GM12865 (cell line): ENCODE measurements around the gene RNF144B.
"Not testable (repeated sequence)": the region's sequence is repeated elsewhere in the genome, so short reads cannot be mapped to it uniquely, and the experiment has no call there.

Experiments used
- DNase-seq: peaks from one replicate; pipeline ENCODE4 v3.0.0; 2010; ENCODE audit warnings: low read depth
- H3K4me3 ChIP-seq: 2 replicates; pipeline ENCODE4 v1.5.1; 2011; ENCODE audit warnings: mild to moderate bottlenecking, low read depth, low read length, control low read depth
- TF ChIP-seq, protein P1 (sequence below): IDR thresholded peaks from 2 replicates; pipeline ENCODE4 v1.5.1; 2011; ENCODE audit warnings: low read length, control low read depth, low read depth, inconsistent platforms; ENCODE audit not compliant: insufficient read depth; ENCODE audit errors: missing control alignments

Gene RNF144B

DNA sequence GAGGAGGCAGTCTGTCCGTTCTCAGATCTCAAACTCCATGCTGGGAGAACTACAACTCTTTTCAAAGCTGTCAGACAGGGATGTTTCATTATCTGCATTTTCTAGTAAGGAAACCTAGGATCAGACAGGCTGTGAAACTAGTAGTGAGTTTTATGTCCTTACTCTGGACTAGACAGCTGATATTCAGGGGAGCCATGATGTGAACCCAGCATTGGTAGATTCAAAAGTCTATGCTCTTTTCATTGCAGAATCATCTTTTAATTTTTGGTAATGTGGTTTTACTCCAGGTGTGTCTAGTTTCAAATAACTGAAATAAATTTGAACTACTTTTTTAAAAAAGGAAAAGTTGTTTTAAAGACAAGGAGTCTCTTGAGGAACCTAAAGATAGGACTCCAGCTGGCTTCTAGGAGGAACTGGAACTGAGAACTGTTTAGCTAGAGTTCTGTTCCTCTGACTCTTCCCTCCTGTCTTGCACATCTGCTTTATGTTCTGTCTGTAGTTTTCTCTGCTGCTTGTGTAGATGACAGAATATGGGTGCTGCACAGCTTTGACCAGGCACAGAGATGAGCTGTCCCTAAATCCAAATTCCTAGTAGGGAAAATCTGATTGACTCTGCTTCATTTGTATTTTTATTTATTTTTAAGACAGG lies 27.8 kb upstream of the RNF144B start:
- peak; percentile 42 for DNase-seq
- TF ChIP-seq, protein P1, sequence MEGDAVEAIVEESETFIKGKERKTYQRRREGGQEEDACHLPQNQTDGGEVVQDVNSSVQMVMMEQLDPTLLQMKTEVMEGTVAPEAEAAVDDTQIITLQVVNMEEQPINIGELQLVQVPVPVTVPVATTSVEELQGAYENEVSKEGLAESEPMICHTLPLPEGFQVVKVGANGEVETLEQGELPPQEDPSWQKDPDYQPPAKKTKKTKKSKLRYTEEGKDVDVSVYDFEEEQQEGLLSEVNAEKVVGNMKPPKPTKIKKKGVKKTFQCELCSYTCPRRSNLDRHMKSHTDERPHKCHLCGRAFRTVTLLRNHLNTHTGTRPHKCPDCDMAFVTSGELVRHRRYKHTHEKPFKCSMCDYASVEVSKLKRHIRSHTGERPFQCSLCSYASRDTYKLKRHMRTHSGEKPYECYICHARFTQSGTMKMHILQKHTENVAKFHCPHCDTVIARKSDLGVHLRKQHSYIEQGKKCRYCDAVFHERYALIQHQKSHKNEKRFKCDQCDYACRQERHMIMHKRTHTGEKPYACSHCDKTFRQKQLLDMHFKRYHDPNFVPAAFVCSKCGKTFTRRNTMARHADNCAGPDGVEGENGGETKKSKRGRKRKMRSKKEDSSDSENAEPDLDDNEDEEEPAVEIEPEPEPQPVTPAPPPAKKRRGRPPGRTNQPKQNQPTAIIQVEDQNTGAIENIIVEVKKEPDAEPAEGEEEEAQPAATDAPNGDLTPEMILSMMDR: no peak
- no peak overlapping the region for H3K4me3 ChIP-seq

DNA sequence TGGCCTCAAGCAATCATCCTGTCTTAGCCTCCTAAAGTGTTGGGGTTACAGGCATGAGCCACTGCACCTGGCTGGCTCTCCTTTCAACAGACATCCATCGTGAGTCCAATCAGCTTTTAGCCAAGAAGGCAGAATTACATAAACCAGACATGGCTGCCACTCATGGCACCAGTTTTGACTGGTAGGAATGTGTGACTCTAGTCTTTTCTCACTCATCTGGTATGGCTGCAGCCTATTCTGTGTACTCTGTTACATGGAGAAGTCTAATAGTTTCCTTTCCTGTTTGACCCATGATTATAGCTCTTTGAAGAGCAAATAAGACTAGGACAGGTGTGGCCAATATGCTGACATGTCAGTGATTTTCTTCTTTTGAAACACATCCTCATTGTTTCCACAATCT lies 27.0 kb upstream of the RNF144B start:
- DNase-seq: no peak
- no peak overlapping the region for H3K4me3 ChIP-seq
- TF ChIP-seq, protein P1: no peak

DNA sequence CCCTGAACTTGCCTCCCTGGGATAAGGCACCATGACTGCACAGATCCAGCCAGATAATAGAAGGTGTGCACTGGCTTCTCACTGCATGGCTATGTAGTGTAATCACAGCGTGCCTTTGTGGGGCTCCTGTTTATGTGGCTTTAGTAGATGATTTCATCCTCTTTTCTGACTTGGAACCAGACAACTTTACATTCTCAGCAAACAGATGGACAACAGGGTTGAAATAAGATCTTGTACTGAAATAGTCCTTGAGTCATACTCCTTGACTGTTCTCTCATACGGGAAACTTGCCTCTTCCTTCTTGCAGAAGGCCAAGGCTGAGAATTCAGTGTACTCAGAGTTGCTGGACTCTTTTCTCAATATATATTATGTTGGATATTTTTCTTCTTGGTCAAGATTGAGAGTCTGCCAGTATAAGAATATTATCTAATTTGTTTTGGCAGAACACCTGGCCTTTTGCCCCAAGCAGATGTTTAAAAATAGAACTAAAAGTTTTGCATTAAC lies 25.0 kb upstream of the RNF144B start:
- DNase-seq: no peak
- TF ChIP-seq, protein P1: no peak
- no peak overlapping the region for H3K4me3 ChIP-seq

DNA sequence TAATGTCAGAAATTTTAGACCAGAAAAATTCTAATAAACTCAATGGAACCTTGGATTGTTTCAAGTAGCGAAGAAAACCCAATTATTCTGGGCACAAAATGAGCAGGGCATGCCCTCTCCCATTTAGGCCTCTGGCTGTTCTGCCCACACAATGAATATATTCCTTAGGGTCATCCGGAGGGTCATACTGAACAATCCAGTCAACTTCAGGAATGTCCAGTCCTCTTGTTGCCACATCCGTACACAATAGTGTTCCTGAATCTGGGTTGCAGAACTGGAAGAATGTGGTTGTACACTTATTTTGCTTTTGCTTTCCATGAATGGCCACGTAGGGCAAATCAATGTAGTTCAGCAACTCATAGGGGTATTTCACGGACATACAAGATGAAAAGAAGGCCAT lies 23.4 kb upstream of the RNF144B start:
- TF ChIP-seq, protein P1: no peak
- DNase-seq: no peak

DNA sequence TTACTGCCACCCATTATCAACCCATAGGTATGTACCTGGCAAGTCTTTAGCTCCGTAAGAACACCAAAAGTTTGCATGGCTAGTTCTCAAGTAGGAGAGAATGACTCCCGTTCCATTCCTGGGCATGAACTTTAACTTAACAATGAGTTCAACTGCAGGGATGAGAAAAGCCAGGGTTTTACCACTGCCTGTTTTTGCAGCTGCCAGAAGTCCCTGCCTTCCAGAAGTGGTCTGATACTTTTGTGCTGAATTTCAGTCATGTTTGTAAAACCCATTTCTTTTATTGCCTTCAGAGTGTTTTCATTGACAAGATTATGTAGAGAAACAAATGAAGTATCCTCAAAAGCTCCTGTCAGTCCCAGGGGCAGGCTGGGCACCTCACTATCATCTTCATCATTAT lies 22.6 kb upstream of the RNF144B start:
- DNase-seq, H3K4me3 ChIP-seq: not testable (repeated sequence)

More for the DNA sequence above, 23.4 kb upstream of the RNF144B start:
- H3K4me3 ChIP-seq: no peak overlapping the region

DNA sequence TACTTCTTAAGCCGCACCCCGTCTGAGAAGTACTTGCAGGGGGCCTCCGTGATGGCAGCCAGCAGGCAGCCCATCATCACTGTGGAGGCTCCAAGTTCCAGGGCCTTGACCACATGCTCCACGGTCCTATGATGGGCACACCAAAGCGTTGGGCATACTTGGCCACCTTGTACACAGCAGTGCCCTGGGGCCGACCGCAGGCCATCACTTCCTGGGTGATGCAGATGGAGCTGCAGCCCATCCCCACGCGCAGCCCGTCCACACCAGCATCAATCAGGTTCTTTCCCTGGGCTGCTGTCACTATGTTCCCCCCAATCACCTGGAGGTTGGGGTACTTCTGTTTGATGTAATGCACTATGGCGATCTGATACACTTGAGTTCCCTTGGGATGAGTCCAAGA lies 19.8 kb upstream of the RNF144B start:
- H3K4me3 ChIP-seq: no peak overlapping the region
- DNase-seq: no peak
- TF ChIP-seq, protein P1: no peak

DNA sequence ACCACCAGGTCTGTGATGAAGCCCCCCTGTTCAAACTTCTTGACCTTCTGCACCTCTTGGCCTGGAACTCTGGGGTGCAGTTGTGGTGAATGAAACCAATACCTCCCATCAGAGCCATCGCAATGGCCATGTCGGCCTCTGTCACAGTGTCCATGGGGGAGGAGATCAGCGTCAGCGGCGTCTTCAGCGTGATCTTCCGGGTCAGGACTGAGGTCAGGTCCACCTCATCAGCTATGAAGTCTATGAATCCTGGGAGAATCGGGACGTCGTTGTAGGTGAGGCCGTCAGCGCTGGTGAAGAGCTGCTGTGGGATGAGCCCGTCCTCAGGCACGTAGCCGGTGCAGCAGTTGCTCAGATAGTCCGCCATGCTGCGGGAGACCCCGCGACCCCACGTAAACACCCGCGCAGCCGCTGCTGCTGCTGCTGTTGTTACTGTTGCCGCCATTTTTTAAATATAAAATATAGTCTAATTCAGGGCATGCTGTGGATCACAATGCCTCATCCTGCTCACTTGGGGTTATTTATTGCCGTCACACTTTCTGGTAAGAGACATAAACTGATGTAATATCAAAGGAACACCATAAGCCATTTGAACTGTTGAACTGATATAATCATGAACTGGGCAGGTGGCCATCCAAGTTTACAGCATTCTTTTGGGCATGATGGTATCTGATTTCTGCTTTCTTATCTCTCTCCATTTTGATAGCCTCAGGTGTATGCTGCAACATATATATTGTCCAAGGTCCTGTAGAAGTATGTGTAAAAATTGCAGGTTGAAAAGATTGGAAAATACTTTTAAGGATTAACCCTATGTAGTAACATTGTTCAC lies 18.7 kb upstream of the RNF144B start:
- no peak overlapping the region for H3K4me3 ChIP-seq
- TF ChIP-seq, protein P1: no peak
- DNase-seq: no peak
